ENCODE data around the gene ACCS.

Gene ACCS

GRCh38 chr11:44065841-44066731 lies at the start of gene ACCS:
ACCS (plus strand) TSS chr11:44066270; CDS start chr11:44067628, 1,358 bp downstream.
- DNase-seq (ENCODE audit: low read depth) = peak; percentile 72

DNA sequence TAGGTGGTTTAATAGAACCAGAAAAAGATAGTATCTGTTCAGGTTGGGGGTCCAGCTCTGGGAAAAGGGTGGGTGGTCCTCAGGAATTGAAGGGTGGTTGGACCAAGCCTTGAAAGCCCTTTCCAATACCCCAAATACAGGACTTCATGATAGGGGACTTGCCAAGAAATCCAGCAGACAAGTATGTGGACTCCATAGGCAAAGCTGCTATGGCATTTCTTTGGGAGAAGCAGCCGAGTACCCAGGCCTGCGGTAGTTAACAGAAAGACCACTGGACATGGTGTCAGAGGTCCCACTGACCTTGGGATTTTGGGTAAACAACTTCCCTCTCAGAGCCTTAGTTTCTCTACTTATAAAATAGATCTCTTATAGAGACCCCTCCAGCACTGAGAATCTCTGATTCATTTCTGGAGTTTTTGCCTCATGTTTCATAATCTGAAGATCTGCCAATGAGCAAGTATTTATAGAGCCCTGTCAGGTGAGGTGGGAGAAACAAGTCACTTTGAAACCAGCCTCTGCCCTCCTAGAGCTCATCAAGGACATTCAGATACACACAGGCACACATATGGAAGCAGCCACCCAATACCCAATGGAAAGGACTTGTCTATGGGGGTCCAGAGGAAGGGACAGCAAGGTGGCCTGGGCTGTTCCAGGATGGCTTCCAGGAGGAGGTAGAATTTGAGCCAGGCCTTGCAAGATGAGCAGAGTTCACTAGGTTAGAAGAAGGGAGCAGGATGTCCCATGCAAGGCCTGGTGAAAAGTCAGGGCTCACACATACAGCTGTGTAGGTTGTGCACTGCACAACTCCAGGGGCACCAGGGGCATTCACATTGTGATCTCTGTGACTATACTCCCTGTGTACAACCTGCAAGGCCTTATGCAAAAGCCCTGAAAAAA lies 49.3 kb upstream of the ACCS start:
- no peak for DNase-seq (ENCODE audit: low read depth)

DNA sequence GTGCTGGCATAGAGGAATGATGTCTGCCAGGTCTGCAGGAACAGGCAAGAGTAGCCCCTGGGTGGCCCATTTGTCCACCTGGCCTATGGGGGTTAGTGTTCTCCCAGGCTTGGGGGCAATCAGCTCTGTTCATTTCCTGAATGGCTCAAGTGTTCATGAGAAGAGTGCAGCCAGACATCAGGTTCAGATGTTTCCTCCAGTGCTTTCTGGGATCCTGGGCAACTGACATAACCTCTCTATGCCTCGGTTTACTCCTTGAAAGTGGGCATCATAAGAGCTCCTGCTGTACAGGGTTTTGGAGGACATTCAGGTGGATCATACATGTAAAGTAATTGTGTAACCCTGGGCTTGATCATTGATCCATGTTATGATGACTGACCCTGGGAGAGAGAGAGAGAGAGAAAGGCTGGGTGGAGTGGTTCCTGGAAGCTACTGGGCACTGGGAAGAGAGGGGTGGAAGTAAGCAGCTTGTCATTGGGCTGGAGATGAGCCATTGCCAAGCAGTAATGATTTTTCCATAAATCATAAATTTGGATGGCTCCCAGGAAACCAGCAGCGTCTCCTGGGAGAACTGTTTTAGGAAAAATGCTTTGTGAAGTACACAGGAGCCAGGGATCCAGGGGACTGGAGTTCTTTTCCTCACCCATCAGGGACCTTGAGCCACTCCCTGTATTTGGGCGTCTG lies 48.5 kb upstream of the ACCS start:
- no peak for DNase-seq (ENCODE audit: low read depth)

- no peak for DNase-seq (ENCODE audit: low read depth)
These were observed 47.9 kb upstream of the ACCS start for GRCh38 chr11:44018127-44018521.

- no peak for DNase-seq (ENCODE audit: low read depth)
These were observed 47.2 kb upstream of the ACCS start for GRCh38 chr11:44018829-44019228.

GRCh38 chr11:44024977-44025376 lies 41.1 kb upstream of the ACCS start:
- no peak for DNase-seq (ENCODE audit: low read depth)

GRCh38 chr11:44025727-44026126 lies 40.3 kb upstream of the ACCS start:
- DNase-seq (ENCODE audit: low read depth) = no peak

DNA sequence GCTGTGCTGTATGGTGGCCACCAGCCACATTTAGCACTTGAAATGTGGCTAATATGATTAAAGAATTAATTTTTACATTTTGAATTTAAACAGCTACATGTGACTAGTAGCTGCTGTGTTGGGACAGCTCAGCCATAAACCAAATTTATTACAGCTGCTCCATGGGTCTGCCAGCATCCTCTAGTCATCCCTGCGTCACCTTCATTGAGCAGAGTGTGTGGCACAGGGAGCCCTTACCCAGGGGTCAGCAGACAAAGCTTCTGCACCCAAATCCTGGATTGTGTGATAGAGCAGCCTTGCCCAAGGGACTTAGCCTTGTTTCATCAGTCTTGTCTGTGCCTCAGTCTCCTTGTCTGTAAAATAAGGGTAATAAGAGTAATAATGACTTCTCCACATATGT lies 37.7 kb upstream of the ACCS start:
- DNase-seq (ENCODE audit: low read depth) = no peak

GRCh38 chr11:44028816-44029506 lies 37.1 kb upstream of the ACCS start:
- DNase-seq (ENCODE audit: low read depth) = no peak

DNA sequence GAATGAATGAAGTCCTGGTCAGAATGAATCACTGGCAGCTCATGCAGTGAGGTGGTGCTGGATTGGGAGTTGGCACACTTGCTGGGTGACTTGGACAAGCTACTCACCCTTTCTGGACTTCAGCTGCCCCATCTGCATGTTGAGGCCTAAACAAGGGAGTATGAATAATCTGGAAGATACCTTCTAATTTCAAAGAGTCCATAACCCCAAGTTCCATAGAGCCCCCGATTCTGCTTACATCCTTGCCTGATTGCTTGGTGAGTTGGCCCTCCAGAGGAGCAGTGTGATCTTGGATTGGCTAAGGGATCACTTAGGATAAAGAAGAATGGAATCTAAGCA lies 36.6 kb upstream of the ACCS start:
- DNase-seq (ENCODE audit: low read depth) = no peak

DNA sequence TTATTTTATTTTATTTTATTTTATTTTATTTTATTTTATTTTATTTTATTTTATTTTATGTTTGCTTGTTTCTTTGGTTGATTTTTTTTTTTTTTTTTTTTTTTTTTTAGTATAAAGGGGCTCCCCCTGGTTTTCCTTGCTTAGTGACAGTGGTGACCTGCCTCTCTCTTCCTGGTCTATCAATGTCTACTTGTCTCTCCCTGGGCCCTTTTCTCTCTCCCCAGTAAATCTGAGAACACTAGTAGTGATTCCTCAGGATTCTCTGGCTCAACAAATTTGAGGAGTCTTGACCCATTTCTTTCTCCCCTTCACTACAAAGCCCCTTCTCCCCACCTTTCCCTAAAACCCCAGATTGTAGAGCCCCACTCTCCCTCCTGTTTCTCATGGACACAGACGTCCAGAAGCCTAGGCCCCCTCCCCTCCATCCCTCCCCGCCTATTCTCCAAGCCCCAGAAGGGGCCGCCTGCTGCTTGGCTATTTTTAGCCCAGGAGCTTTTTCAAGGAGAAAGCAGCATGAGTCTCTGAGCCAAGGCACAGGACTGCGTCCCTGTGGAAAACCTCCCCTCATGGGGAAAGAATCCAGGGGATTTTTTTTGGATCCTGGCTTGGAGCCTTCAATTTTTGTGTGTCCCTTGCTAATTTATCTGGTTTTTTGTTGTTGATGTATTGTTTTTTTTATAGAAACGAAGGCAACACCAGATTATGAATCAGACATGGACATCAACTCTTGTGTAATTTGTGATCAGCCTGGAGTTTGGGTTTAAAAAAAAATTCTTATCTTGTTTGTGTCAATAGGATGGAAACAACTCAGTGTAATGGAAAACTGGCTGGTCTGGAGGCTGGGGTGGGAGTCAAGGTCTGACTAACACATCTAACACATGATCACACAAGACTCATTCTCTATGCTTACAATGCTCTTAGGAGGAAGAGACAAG lies 35.8 kb upstream of the ACCS start:
- no peak for DNase-seq (ENCODE audit: low read depth)

DNA sequence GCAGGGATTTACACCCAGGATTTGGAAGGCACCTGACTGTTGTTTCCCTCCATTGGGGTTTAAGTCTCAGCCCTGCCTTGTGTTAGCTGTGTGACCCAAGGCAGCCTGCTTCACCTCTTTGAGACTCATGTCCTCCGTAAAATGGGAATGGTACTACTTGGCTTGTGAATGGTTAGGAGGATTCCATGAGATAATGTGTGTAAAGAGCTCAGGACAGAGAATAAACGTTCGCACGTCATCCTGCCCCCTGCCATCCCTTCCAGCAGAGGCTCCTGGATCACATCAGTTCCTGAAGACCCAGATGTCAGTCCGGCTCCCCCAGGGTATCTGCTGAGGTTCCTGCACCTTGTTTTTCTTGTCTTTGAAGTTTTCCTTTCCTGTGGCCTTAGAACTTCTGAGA lies 35.1 kb upstream of the ACCS start:
- no peak for DNase-seq (ENCODE audit: low read depth)

GRCh38 chr11:44031549-44031948 lies 34.5 kb upstream of the ACCS start:
- DNase-seq (ENCODE audit: low read depth) = no peak

GRCh38 chr11:44032299-44033085 lies 33.6 kb upstream of the ACCS start:
- DNase-seq (ENCODE audit: low read depth) = no peak

GRCh38 chr11:44033411-44033850 lies 32.6 kb upstream of the ACCS start:
- no peak for DNase-seq (ENCODE audit: low read depth)

DNA sequence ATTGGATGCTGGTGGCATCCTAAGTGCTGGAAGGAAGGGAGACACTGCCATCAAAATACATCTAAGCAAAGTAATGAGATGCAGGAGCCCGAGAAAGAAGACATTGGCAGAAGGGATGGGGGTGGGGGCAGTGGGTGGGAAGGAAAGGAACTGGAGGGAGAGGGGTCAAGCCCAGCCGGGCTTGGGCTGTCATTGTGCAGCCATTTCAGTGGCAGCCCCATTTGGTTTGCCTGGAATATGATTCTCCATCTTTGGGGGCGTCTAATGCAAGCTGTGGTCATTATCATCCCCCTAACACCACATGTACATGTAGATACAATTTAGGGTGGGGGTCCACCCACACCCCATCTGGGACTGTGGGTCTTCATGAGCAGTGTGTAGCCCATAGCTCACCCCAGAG lies 32.2 kb upstream of the ACCS start:
- no peak for DNase-seq (ENCODE audit: low read depth)

DNA sequence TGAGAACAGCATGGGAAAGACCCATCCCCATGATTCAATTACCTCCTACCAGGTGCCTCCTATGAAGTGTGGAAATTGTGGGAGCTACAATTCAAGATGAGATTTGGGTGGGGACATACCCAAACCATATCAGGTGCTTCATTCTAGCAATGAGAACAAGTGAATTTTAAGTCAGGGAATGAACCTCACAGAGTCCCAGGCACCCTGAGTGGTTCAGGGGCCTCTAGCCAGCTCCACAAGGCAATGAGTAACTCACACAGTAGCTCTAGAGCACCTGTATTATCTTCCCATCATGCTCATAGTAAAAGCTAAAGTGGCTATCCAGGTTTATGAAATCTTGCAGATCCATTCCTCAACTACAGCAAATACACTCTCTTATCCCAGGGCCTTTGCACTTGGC lies 31.4 kb upstream of the ACCS start:
- DNase-seq (ENCODE audit: low read depth) = no peak

GRCh38 chr11:44036811-44037657 lies 29.0 kb upstream of the ACCS start:
- DNase-seq (ENCODE audit: low read depth) = no peak

DNA sequence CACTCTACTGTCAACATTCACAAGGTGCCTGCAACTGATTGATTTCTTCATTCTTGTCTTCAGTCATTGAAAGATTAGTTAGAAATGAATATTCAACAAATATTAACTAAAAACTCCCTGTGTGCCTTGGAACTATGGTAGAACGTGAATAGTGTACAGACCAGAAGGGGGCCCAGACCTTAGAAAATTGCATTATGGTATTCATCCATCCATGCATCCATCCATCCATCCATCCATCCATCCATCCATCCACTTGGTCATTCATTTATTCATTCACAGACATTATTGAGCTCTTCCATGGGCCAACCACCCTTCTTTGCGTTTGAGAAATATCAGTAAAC lies 28.4 kb upstream of the ACCS start:
- DNase-seq (ENCODE audit: low read depth) = no peak

All from HS-5 (cell line).